Measurements from ENCODE around the gene MS4A18. TPM values are rescaled to one million over a fixed set of nuclear protein-coding genes. Genes with fewer than 3 reads are reported as not detected.

Gene MS4A18
- total RNA-seq, 2 experiments from 2014 or later: not detected

- Mint-ChIP-seq H3K27ac (no peak overlapping the region), H3K4me1 (ENCODE audit: low read depth) (no peaks in the 10 kb centered on the region), H3K36me3 (ENCODE audit: low read depth) (no peaks in the 10 kb centered on the region), H3K27me3 (no peaks in the 10 kb centered on the region), H3K9me3 (no peaks in the 10 kb centered on the region), H3K4me3 (no peak overlapping the region)
- DNase-seq (no peak), ATAC-seq (ENCODE audit: poor library complexity) (no peak)
- CTCF ChIA-PET: no interaction called here
- TF ChIP-seq CTCF (IDR thresholded peaks at IDR 0.05): no peak
- Histone ChIP-seq H3K4me1 (ENCODE audit: insufficient read depth, low read length) (no peaks in the 10 kb centered on the region), H3K27me3 (ENCODE audit: control insufficient read depth in 1 of 2, insufficient read depth in 2 of 2, low read length in 2 of 2) (no peaks in the 10 kb centered on the region), H3K9me3 (ENCODE audit: control insufficient read depth in 1 of 2, insufficient read depth in 1 of 2, low read length in 2 of 2) (no peaks in the 10 kb centered on the region), H3K36me3 (ENCODE audit: insufficient read depth, low read length) (no peaks in the 10 kb centered on the region), H3K4me3 (ENCODE audit: low read length) (no peak overlapping the region), H3K27ac (ENCODE audit: low read depth in 1 of 2, low read length in 2 of 2) (no peak overlapping the region)
- intact Hi-C loops (cut with DNase I, micrococcal nuclease): no loop called here
- POLR2A ChIA-PET: no interaction called here
These were observed 68.0 kb downstream of the MS4A18 start for GRCh38 chr11:60792521-60792920.

Other genes starting within 250 kb of the MS4A18 start
- not detected for gene MS4A12, start 231.9 kb upstream of the MS4A18 start, total RNA-seq
- not detected for gene MS4A13, start 209.3 kb upstream of the MS4A18 start, total RNA-seq
- not detected for gene MS4A8, start 25.1 kb upstream of the MS4A18 start, total RNA-seq
- not detected for gene MS4A15, start 32.1 kb downstream of the MS4A18 start, total RNA-seq
- not detected for gene MS4A10, start 60.6 kb downstream of the MS4A18 start, total RNA-seq
- gene CCDC86, start 117.4 kb downstream of the MS4A18 start, total RNA-seq: 1 to 10 TPM; 8.0 to 9.0 TPM
- gene PTGDR2, start 131.2 kb downstream of the MS4A18 start, total RNA-seq: under 1 TPM; 0.36 TPM
- gene ZP1, start 142.8 kb downstream of the MS4A18 start, total RNA-seq: under 1 TPM in 1 of 2 experiments, not detected in 1; 0.20 TPM
- gene PRPF19, start 181.9 kb downstream of the MS4A18 start, total RNA-seq: 10 to 100 TPM; 63.2 to 67.3 TPM
- 10 to 100 TPM; 27.8 to 32.9 TPM for gene TMEM109, start 189.4 kb downstream of the MS4A18 start, total RNA-seq
- gene TMEM132A, start 199.7 kb downstream of the MS4A18 start, total RNA-seq: not detected
- gene SLC15A3, start 227.5 kb downstream of the MS4A18 start, total RNA-seq: 10 to 100 TPM; 10.5 to 11.9 TPM
- gene CD6, start 247.0 kb downstream of the MS4A18 start, total RNA-seq: 100 to 1,000 TPM; 814 to 827 TPM